ENCODE measurements around the gene LUC7L.
"Not testable (repeated sequence)": the region's sequence is repeated elsewhere in the genome, so short reads cannot be mapped to it uniquely, and the experiment has no call there.

Gene LUC7L

GRCh38 chr16:164134-164823 is 65.0 kb downstream of the LUC7L start:
- DNase-seq, result not testable (repeated sequence)

GRCh38 chr16:163696-164095 is 65.6 kb downstream of the LUC7L start:
- DNase-seq, result not testable (repeated sequence)

- not testable (repeated sequence) for DNase-seq
Observed at GRCh38 chr16:163139-163538, 66.1 kb downstream of the LUC7L start.

GRCh38 chr16:162271-162991 is 66.8 kb downstream of the LUC7L start:
- no peak for DNase-seq

- no peak for DNase-seq
Observed at GRCh38 chr16:160691-161190, 68.5 kb downstream of the LUC7L start.

GRCh38 chr16:160242-160641 is 69.0 kb downstream of the LUC7L start:
- not testable (repeated sequence) for DNase-seq

GRCh38 chr16:159136-159849 is 70.0 kb downstream of the LUC7L start:
- DNase-seq, result no peak

GRCh38 chr16:155031-155398 is 74.2 kb downstream of the LUC7L start:
- DNase-seq, result no peak

GRCh38 chr16:154217-155030 is 74.8 kb downstream of the LUC7L start:
- DNase-seq, result no peak

GRCh38 chr16:153550-154216 is 75.6 kb downstream of the LUC7L start:
- not testable (repeated sequence) for DNase-seq

- not testable (repeated sequence) for DNase-seq
Observed at GRCh38 chr16:153129-153521, 76.1 kb downstream of the LUC7L start.

GRCh38 chr16:152141-153128 is 76.8 kb downstream of the LUC7L start, which contains the start of gene HBZ:
TSS of gene HBZ (plus strand) at chr16:152644. CDS start at chr16:152910, 266 bp downstream.
- DNase-seq, result no peak

GRCh38 chr16:149024-149660 is 80.1 kb downstream of the LUC7L start:
- DNase-seq, result no peak

- no peak for DNase-seq
Observed at GRCh38 chr16:146646-147045, 82.6 kb downstream of the LUC7L start.

- DNase-seq, result no peak
Observed at GRCh38 chr16:144797-145252, 84.4 kb downstream of the LUC7L start.

- DNase-seq, result no peak
Observed at GRCh38 chr16:143456-143855, 85.8 kb downstream of the LUC7L start.

GRCh38 chr16:143047-143446 is 86.2 kb downstream of the LUC7L start:
- no peak for DNase-seq

GRCh38 chr16:142405-142967 is 86.8 kb downstream of the LUC7L start:
- DNase-seq, result no peak

GRCh38 chr16:140175-140857 is 88.9 kb downstream of the LUC7L start:
- DNase-seq, result no peak

Measured in AML-193 (cell line).